ENCODE results near the gene MIB2. TPM values are rescaled to one million over a fixed set of nuclear protein-coding genes. Genes with fewer than 3 reads are reported as not detected.
A peak's percentile ranks its signal among the peaks of the same experiment; 100 is the strongest.

Gene MIB2
- total RNA-seq, 1 experiment from 2014 or later: 22.7 TPM

- in situ Hi-C loops (cut with HindIII; ENCODE audit: low pct_unique_long_range_greater_than_20kb, low sequenced_read_pairs): no loop called here
- DNase-seq (ENCODE audit: low read depth, low spot score): no peak
Measured at GRCh38 chr1:1606232-1606631, 9.1 kb upstream of the MIB2 start.

GRCh38 chr1:1609822-1610485, 5.3 kb upstream of the MIB2 start:
- peak; percentile 35 for DNase-seq (ENCODE audit: low read depth, low spot score)
- in situ Hi-C loops (cut with HindIII; ENCODE audit: low pct_unique_long_range_greater_than_20kb, low sequenced_read_pairs): no loop called here

GRCh38 chr1:1610796-1611195, 4.5 kb upstream of the MIB2 start:
- DNase-seq (ENCODE audit: low read depth, low spot score): no peak
- in situ Hi-C loops (cut with HindIII; ENCODE audit: low pct_unique_long_range_greater_than_20kb, low sequenced_read_pairs): no loop called here

- in situ Hi-C loops (cut with HindIII; ENCODE audit: low pct_unique_long_range_greater_than_20kb, low sequenced_read_pairs): no loop called here
- DNase-seq (ENCODE audit: low read depth, low spot score): no peak
Measured at GRCh38 chr1:1612104-1612400, 3.2 kb upstream of the MIB2 start.

DNA sequence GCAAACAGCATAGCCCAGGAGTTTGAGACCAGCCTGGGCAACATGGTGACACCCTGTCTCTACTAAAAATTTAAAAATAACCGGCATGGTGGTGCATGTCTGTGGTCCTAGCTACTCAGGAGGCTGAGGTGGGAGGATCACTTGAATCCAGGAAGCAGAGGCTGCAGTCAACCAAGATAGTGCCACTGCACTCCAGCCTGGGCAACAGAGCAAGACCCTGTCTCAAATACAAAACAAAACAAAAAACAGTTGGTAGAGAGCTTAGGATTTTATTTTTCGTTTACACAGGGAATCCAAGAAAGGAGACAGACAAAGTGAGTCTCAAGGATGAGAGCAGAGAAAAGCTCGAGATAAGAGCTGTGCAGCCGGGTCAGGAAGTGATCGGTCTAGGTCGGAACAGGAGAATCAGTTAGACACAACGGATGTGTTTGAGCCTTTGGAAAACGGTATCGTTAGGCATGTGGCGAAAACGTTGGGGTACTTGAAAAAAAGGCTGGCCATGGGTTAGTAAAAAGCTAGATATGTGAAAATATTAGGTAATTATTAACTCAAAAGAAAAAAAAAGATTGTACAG, 1.7 kb upstream of the MIB2 start:
- DNase-seq (ENCODE audit: low read depth, low spot score): no peak
- in situ Hi-C loops (cut with HindIII; ENCODE audit: low pct_unique_long_range_greater_than_20kb, low sequenced_read_pairs): no loop called here

DNA sequence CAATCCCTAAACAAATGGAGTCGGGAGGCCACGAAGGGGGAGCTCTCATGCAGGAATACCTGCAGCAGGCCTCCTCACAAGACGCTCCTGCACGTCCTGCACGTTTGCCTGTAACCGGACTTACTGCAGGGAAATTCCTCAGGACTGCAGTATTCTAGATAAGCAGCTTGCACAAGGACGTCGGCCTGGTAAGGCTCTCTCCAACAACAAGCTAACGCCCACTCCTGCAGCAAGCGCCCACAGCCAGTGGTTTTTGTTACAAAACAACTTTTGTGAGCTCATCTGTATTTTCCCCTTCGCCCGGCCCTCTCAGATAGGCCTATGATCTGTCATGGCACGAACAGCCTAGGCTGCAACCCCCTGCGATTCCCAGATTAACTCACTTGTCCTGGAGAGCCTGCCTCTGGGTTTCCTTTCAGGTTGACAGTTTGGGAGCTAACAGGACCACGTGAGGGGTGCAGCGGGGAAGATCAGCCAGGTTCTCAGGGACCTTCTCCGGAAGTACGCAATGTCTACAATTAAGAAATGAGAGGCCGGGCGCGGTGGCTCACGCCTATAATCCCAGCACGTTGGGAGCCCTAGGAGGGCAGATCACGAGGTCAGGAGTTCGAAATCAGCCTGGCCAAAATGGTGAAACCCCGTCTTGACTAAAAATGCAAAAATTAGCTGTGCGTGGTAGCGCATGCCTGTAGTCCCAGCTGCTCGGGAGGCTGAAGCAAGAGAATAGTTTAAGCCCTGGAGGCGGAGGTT, 921 bp upstream of the MIB2 start:
- in situ Hi-C loops (cut with HindIII; ENCODE audit: low pct_unique_long_range_greater_than_20kb, low sequenced_read_pairs): no loop called here
- peak; percentile 48 for DNase-seq (ENCODE audit: low read depth, low spot score)

GRCh38 chr1:1614954-1615255, 395 bp upstream of the MIB2 start:
- no peak for DNase-seq (ENCODE audit: low read depth, low spot score)
- in situ Hi-C loops (cut with HindIII; ENCODE audit: low pct_unique_long_range_greater_than_20kb, low sequenced_read_pairs): no loop called here

GRCh38 chr1:1616045-1616790, 918 bp downstream of the MIB2 start:
- DNase-seq (ENCODE audit: low read depth, low spot score): peak; percentile 24
- in situ Hi-C loops (cut with HindIII; ENCODE audit: low pct_unique_long_range_greater_than_20kb, low sequenced_read_pairs): no loop called here

DNA sequence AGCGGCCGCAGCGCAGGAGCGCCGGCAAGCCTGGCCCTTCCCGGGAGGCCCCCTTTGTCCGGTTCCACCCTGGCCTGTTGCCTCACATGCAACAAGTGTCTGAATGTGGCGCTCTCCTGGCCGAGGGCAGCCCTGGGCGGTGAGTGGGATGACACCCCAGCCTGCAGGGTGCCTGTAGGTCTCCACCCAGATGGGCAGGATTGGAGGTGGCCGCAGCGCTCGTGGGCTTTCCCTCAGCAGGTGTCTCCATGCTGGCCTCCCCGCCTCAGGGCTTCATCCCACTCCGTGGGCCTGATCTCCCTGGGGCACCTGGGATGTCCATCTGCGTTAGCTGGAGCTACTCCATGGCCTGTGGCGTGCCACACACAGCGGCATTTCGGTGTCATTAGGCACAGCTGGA, 1.5 kb downstream of the MIB2 start:
- in situ Hi-C loops (cut with HindIII; ENCODE audit: low pct_unique_long_range_greater_than_20kb, low sequenced_read_pairs): no loop called here
- no peak for DNase-seq (ENCODE audit: low read depth, low spot score)

- DNase-seq (ENCODE audit: low read depth, low spot score): no peak
- in situ Hi-C loops (cut with HindIII; ENCODE audit: low pct_unique_long_range_greater_than_20kb, low sequenced_read_pairs): no loop called here
Measured at GRCh38 chr1:1617516-1617915, 2.2 kb downstream of the MIB2 start.

DNA sequence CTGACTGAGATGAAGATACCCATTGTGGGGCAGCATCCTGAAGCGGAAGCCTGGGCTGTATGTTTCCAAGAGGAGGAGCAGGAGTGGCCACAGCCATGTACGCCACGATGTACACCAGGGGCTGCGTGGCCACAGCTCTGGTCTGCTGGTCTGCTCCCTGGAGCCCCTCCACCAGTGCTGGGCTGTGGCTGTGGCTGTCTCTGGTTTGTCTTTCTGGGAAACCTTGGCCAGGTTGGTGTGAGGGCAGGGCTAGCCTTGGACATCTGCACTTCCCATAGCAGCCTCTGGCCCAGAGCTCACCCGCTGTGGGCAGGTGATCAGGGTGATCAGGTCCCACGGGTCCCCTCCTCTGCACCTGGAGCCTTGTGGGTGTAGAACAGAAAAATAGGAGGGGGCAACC, 2.6 kb downstream of the MIB2 start:
- in situ Hi-C loops (cut with HindIII; ENCODE audit: low pct_unique_long_range_greater_than_20kb, low sequenced_read_pairs): no loop called here
- no peak for DNase-seq (ENCODE audit: low read depth, low spot score)

GRCh38 chr1:1618396-1619068, 3.2 kb downstream of the MIB2 start:
- DNase-seq (ENCODE audit: low read depth, low spot score): no peak
- in situ Hi-C loops (cut with HindIII; ENCODE audit: low pct_unique_long_range_greater_than_20kb, low sequenced_read_pairs): no loop called here

GRCh38 chr1:1619917-1620361, 4.6 kb downstream of the MIB2 start:
- DNase-seq (ENCODE audit: low read depth, low spot score): peak; percentile 50
- in situ Hi-C loops (cut with HindIII; ENCODE audit: low pct_unique_long_range_greater_than_20kb, low sequenced_read_pairs): no loop called here

- DNase-seq (ENCODE audit: low read depth, low spot score): no peak
- in situ Hi-C loops (cut with HindIII; ENCODE audit: low pct_unique_long_range_greater_than_20kb, low sequenced_read_pairs): no loop called here
Measured at GRCh38 chr1:1620433-1621139, 5.3 kb downstream of the MIB2 start.

DNA sequence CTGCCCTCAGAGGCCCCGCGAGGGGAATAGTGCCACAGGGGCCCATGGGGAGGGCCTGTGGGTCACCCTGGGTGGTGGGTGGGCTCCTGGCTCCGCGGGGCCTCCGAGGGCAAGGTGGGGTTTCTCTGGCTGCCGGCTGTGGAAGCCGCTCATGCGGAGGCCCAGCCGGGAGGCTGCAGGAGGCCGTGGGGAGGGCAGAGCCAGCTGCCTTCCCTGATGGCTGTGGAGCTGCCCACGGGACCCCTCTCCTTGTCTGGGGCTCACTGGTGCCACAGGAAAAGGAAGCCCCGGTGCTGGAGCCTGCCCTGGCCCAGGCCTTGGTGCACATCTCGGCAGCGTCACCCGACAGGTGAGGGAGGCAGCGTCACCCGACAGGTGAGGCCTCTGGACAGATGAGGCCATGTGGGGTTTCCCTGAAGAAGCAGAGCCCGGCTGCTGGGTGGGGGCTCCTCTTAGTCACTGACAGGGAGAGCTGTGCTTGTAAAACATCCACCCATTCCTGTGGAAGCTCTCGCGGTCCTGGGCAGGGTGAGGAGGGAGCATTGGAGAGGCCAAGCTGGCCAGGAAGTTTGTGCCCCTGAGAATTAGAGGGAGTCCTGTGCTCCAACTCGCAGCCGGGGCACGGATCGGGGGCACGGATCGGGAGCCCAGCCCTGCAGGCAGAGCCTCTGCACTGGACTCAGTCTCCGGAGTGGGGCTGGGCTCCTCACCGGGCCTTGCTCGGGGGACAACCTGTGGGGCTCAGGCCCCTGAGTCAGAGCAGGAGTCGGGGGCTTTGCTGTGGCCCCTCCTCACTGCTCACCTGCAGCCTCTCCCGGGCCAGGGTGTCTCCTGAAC, 6.1 kb downstream of the MIB2 start:
- DNase-seq (ENCODE audit: low read depth, low spot score): no peak
- in situ Hi-C loops (cut with HindIII; ENCODE audit: low pct_unique_long_range_greater_than_20kb, low sequenced_read_pairs): no loop called here

DNA sequence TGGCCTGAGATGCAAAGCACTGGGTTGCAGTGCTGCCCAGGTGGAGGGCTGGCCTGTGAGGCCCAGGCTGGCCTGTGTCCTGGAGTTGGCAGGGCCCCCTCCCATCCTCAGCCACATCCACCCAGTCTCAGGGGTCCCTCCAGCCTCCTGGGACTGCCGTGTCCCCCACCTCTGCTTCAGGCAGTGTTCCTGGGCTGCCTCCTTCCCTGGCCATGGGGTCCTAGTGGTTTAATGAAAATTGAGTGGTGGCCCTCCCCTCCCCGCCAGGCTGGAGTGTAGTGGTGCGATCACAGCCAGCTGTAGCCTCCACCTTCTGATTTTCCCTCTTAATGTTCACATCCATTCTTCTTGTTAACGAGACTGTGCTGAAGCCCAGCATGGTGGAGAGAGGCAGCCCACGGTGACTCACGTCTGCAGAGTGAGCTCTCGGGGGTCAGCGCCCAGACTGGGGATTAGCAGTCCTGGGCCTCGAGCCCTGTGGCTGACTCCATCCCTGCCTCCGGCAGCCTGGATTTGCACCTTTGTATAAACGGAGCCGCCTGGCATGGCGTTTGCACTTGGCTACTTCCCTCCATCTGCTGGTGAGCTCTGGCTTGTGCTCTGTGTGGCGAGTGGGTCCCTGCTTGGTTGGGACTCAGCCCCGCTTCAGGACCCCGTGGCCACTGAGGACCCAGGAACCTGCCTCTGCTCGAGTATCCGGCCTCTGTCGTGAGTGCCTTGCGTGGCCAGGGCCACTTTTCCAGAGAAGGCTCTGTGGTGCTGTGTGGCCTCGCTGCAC, 6.9 kb downstream of the MIB2 start:
- in situ Hi-C loops (cut with HindIII; ENCODE audit: low pct_unique_long_range_greater_than_20kb, low sequenced_read_pairs): no loop called here
- no peak for DNase-seq (ENCODE audit: low read depth, low spot score)

All from SK-MEL-5 (cell line).